CD8-positive, alpha-beta memory T cell (primary cell): ENCODE results near the gene FBH1. TPM values are rescaled to one million over a fixed set of nuclear protein-coding genes. Genes with fewer than 3 reads are reported as not detected.

Experiments used
- CTCF ChIA-PET: fragments of 350-600 bp; sonication (Branson Sonifier 250); formaldehyde crosslinking; loops from one replicate; lab custom pipeline; 2021; ENCODE audit warnings: antibody characterized with exemption; lab: Charles Lee
- POLR2A ChIA-PET: fragments of 350-600 bp; sonication (Branson Sonifier 250); formaldehyde crosslinking; loops from one replicate; lab custom pipeline; 2021; ENCODE audit warnings: antibody characterized with exemption; lab: Charles Lee
- DNase-seq, 5 donors: peaks; one replicate each; pipeline versions ENCODE4 v3.0.0 to v3.0.0-alpha.2; 2020 to 2022; ENCODE audit warnings: mixed read lengths in 1 of 5
- H3K27ac ChIP-seq: one replicate; pipeline ENCODE4 v1.7.0; 2013; ENCODE audit warnings: low read depth, mild to moderate bottlenecking, low read length, moderate library complexity
- H3K27me3 ChIP-seq: 2 replicates; pipeline ENCODE4 v1.7.0; 2013; ENCODE audit warnings: low read length, mild to moderate bottlenecking; ENCODE audit not compliant: insufficient read depth, poor library complexity, severe bottlenecking
- H3K36me3 ChIP-seq: 2 replicates; pipeline ENCODE4 v1.7.0; 2013; ENCODE audit warnings: mild to moderate bottlenecking, low read length, moderate library complexity; ENCODE audit not compliant: insufficient read depth
- H3K4me1 ChIP-seq: 2 replicates; pipeline ENCODE4 v1.7.0; 2013; ENCODE audit warnings: mild to moderate bottlenecking, low read length, moderate library complexity; ENCODE audit not compliant: insufficient read depth
- H3K4me3 ChIP-seq: 2 replicates; pipeline ENCODE4 v1.7.0; 2013; ENCODE audit warnings: mild to moderate bottlenecking, low read length
- H3K9me3 ChIP-seq: 2 replicates; pipeline ENCODE4 v1.7.0; 2013; ENCODE audit warnings: mild to moderate bottlenecking, low read length
- H3K27ac Mint-ChIP-seq, 8 donors: one replicate each; pipeline ENCODE4 v1.8.0; 2020 to 2021; ENCODE audit warnings: mixed read lengths in 8 of 8, mild to moderate bottlenecking in 6 of 8, inconsistent platforms in 3 of 8, moderate library complexity in 3 of 8
- H3K27me3 Mint-ChIP-seq, 2 donors: one replicate each; pipeline ENCODE4 v1.8.0; 2020 to 2021; ENCODE audit warnings: mixed read lengths in 2 of 2, mild to moderate bottlenecking in 1 of 2, moderate library complexity in 1 of 2
- H3K36me3 Mint-ChIP-seq, 3 donors: one replicate each; pipeline ENCODE4 v1.8.0; 2020 to 2021; ENCODE audit warnings: mixed read lengths in 3 of 3, inconsistent platforms in 1 of 3, mild to moderate bottlenecking in 1 of 3
- H3K4me1 Mint-ChIP-seq, 3 donors: one replicate each; pipeline ENCODE4 v1.8.0; 2020 to 2021; ENCODE audit warnings: mixed read lengths in 3 of 3, inconsistent platforms in 1 of 3, mild to moderate bottlenecking in 1 of 3
- H3K4me3 Mint-ChIP-seq, 7 donors: one replicate each; pipeline ENCODE4 v1.8.0; 2020 to 2021; ENCODE audit warnings: mixed read lengths in 7 of 7, mild to moderate bottlenecking in 6 of 7, moderate library complexity in 4 of 7, inconsistent platforms in 2 of 7
- H3K9me3 Mint-ChIP-seq, 5 donors: one replicate each; pipeline ENCODE4 v1.8.0; 2020 to 2022; ENCODE audit warnings: mixed read lengths in 5 of 5, mild to moderate bottlenecking in 3 of 5, moderate library complexity in 2 of 5, inconsistent platforms in 1 of 5
- polyA plus RNA-seq: library from polyadenylated mRNA; unstranded; fragments of 300-500 nt; fragmentation: Illumina TruSeq; gene quantifications from one replicate; pipeline ENCODE4 v1.2.3, GENCODE V29; 2021
- total RNA-seq, 2 experiments: library from RNA; stranded (reverse); gene quantifications; one replicate each; pipeline ENCODE4 v1.2.3, GENCODE V29; 2021

FBH1 gene
- total and polyA plus RNA-seq, 3 experiments from 2014 or later: 58.7 to 82.2 (median 59.3) TPM

- ChIA-PET POLR2A (no interaction called here), CTCF (no interaction called here)
- H3K36me3 Mint-ChIP-seq: peaks cover 8 to 97% (median 32%) of the 10 kb centered on the region in 3 donors
- DNase-seq: no peak
- Histone ChIP-seq H3K4me3 (no peak overlapping the region), H3K9me3 (no peaks in the 10 kb centered on the region), H3K27ac (no peak overlapping the region), H3K4me1 (no peaks in the 10 kb centered on the region), H3K27me3 (no peaks in the 10 kb centered on the region), H3K36me3 (peaks cover 80% of the 10 kb centered on the region)
- peak overlapping the region in 1 of 8 donors; percentile 59 for H3K27ac Mint-ChIP-seq
- H3K4me1 Mint-ChIP-seq: no peaks in the 10 kb centered on the region
- no peaks in the 10 kb centered on the region for H3K9me3 Mint-ChIP-seq
- H3K27me3 Mint-ChIP-seq: no peaks in the 10 kb centered on the region
- H3K4me3 Mint-ChIP-seq: no peak overlapping the region
Measured at GRCh38 chr10:5921746-5922145, 31.7 kb downstream of the FBH1 start.

GRCh38 chr10:5924889-5925288 lies 34.8 kb downstream of the FBH1 start:
- ChIA-PET POLR2A (no interaction called here), CTCF (no interaction called here)
- Mint-ChIP-seq H3K9me3 (no peaks in the 10 kb centered on the region), H3K4me3 (no peak overlapping the region), H3K27me3 (no peaks in the 10 kb centered on the region), H3K27ac (no peak overlapping the region), H3K36me3 (peaks cover 15 to 97% (median 40%) of the 10 kb centered on the region in 3 donors), H3K4me1 (no peaks in the 10 kb centered on the region)
- Histone ChIP-seq H3K36me3 (peaks cover 66% of the 10 kb centered on the region), H3K4me3 (no peak overlapping the region), H3K27me3 (no peaks in the 10 kb centered on the region), H3K4me1 (no peaks in the 10 kb centered on the region), H3K27ac (no peak overlapping the region), H3K9me3 (no peaks in the 10 kb centered on the region)
- DNase-seq: no peak

GRCh38 chr10:5927306-5927705 lies 37.3 kb downstream of the FBH1 start:
- ChIA-PET CTCF (no interaction called here), POLR2A (no interaction called here)
- H3K9me3 ChIP-seq: no peaks in the 10 kb centered on the region
- no peak for DNase-seq
- H3K27ac Mint-ChIP-seq: peak overlapping the region in 1 of 8 donors; percentile 40
- H3K4me3 ChIP-seq: no peak overlapping the region
- H3K27me3 Mint-ChIP-seq: no peaks in the 10 kb centered on the region
- no peak overlapping the region for H3K4me3 Mint-ChIP-seq
- H3K36me3 ChIP-seq: peaks cover 49% of the 10 kb centered on the region
- no peaks in the 10 kb centered on the region for H3K4me1 ChIP-seq
- no peaks in the 10 kb centered on the region for H3K9me3 Mint-ChIP-seq
- H3K27ac ChIP-seq: no peak overlapping the region
- peaks cover 12 to 96% (median 37%) of the 10 kb centered on the region in 3 donors for H3K36me3 Mint-ChIP-seq
- H3K4me1 Mint-ChIP-seq: no peaks in the 10 kb centered on the region
- H3K27me3 ChIP-seq: no peaks in the 10 kb centered on the region

- no peak overlapping the region for H3K4me3 Mint-ChIP-seq
- CTCF ChIA-PET: no interaction called here
- DNase-seq: no peak
- H3K36me3 Mint-ChIP-seq: peaks cover 12 to 91% (median 29%) of the 10 kb centered on the region in 3 donors
- no peak overlapping the region for H3K4me3 ChIP-seq
- H3K27me3 Mint-ChIP-seq: no peaks in the 10 kb centered on the region
- H3K27ac Mint-ChIP-seq: no peak overlapping the region
- no peak overlapping the region for H3K27ac ChIP-seq
- POLR2A ChIA-PET: no interaction called here
- peaks cover 34% of the 10 kb centered on the region for H3K36me3 ChIP-seq
- H3K9me3 Mint-ChIP-seq: no peaks in the 10 kb centered on the region
- H3K4me1 Mint-ChIP-seq: no peaks in the 10 kb centered on the region
- no peaks in the 10 kb centered on the region for H3K27me3 ChIP-seq
- no peaks in the 10 kb centered on the region for H3K9me3 ChIP-seq
- H3K4me1 ChIP-seq: no peaks in the 10 kb centered on the region
Measured at GRCh38 chr10:5929442-5929841, 39.4 kb downstream of the FBH1 start.

- no peaks in the 10 kb centered on the region for H3K27me3 Mint-ChIP-seq
- DNase-seq: no peak
- Histone ChIP-seq H3K27me3 (no peaks in the 10 kb centered on the region), H3K9me3 (no peaks in the 10 kb centered on the region), H3K4me1 (no peaks in the 10 kb centered on the region), H3K27ac (no peak overlapping the region), H3K4me3 (no peak overlapping the region), H3K36me3 (peaks cover 27% of the 10 kb centered on the region)
- POLR2A ChIA-PET: no interaction called here
- no peaks in the 10 kb centered on the region for H3K9me3 Mint-ChIP-seq
- H3K27ac Mint-ChIP-seq: no peak overlapping the region
- H3K4me3 Mint-ChIP-seq: peak overlapping the region in 1 of 7 donors; percentile 3
- no peaks in the 10 kb centered on the region for H3K4me1 Mint-ChIP-seq
- CTCF ChIA-PET: no interaction called here
- H3K36me3 Mint-ChIP-seq: peaks cover 8 to 87% (median 26%) of the 10 kb centered on the region in 3 donors
Measured at GRCh38 chr10:5930272-5930671, 40.2 kb downstream of the FBH1 start.

GRCh38 chr10:5932345-5932744 lies 42.3 kb downstream of the FBH1 start:
- no peaks in the 10 kb centered on the region for H3K4me1 Mint-ChIP-seq
- Histone ChIP-seq H3K27ac (no peak overlapping the region), H3K27me3 (no peaks in the 10 kb centered on the region), H3K4me1 (no peaks in the 10 kb centered on the region), H3K9me3 (no peaks in the 10 kb centered on the region), H3K4me3 (no peak overlapping the region), H3K36me3 (peaks cover 21% of the 10 kb centered on the region)
- CTCF ChIA-PET: interaction anchor here (1.1 kb wide), 1 partner anchor 45 kb away, joined by 3 read pairs; the partner anchor contains the start of gene IL15RA
- POLR2A ChIA-PET: no interaction called here
- DNase-seq: no peak
- H3K36me3 Mint-ChIP-seq: peaks cover 7 to 86% (median 26%) of the 10 kb centered on the region in 3 donors
- no peak overlapping the region for H3K4me3 Mint-ChIP-seq
- no peak overlapping the region for H3K27ac Mint-ChIP-seq
- H3K27me3 Mint-ChIP-seq: no peaks in the 10 kb centered on the region
- H3K9me3 Mint-ChIP-seq: no peaks in the 10 kb centered on the region

GRCh38 chr10:5933909-5934546 lies 44.0 kb downstream of the FBH1 start:
- Histone ChIP-seq H3K4me3 (no peak overlapping the region), H3K4me1 (no peaks in the 10 kb centered on the region), H3K27me3 (no peaks in the 10 kb centered on the region), H3K9me3 (no peaks in the 10 kb centered on the region), H3K27ac (peak overlapping the region; percentile 28), H3K36me3 (peaks cover 11% of the 10 kb centered on the region)
- no peak overlapping the region for H3K4me3 Mint-ChIP-seq
- ChIA-PET CTCF (interaction anchor here (0.8 kb wide), 1 partner anchor 269 kb away, joined by 3 read pairs; no protein-coding TSS in a partner anchor), POLR2A (no interaction called here)
- H3K27ac Mint-ChIP-seq: peak overlapping the region in 1 of 8 donors; percentile 40
- no peaks in the 10 kb centered on the region for H3K9me3 Mint-ChIP-seq
- H3K4me1 Mint-ChIP-seq: peaks cover 0 to 5% (median 0%) of the 10 kb centered on the region in 3 donors
- H3K27me3 Mint-ChIP-seq: no peaks in the 10 kb centered on the region
- no peak for DNase-seq
- peaks cover 11 to 87% (median 29%) of the 10 kb centered on the region in 3 donors for H3K36me3 Mint-ChIP-seq

GRCh38 chr10:5935628-5936027 lies 45.6 kb downstream of the FBH1 start:
- Histone ChIP-seq H3K27me3 (no peaks in the 10 kb centered on the region), H3K4me1 (no peaks in the 10 kb centered on the region), H3K9me3 (no peaks in the 10 kb centered on the region), H3K27ac (no peak overlapping the region), H3K4me3 (no peak overlapping the region), H3K36me3 (peaks cover 11% of the 10 kb centered on the region)
- CTCF ChIA-PET: interaction anchor here (1.4 kb wide), 1 partner anchor 41 kb away, joined by 3 read pairs; no protein-coding TSS in a partner anchor
- no peaks in the 10 kb centered on the region for H3K9me3 Mint-ChIP-seq
- H3K27ac Mint-ChIP-seq: peak overlapping the region in 1 of 8 donors; percentile 8
- H3K4me3 Mint-ChIP-seq: no peak overlapping the region
- no peak for DNase-seq
- peaks cover 0 to 5% (median 0%) of the 10 kb centered on the region in 3 donors for H3K4me1 Mint-ChIP-seq
- no peaks in the 10 kb centered on the region for H3K27me3 Mint-ChIP-seq
- POLR2A ChIA-PET: no interaction called here
- peaks cover 11 to 71% (median 22%) of the 10 kb centered on the region in 3 donors for H3K36me3 Mint-ChIP-seq
